ENCODE results near the gene CSPG4. TPM values are rescaled to one million over a fixed set of nuclear protein-coding genes. Genes with fewer than 3 reads are reported as not detected.

Gene CSPG4
- total RNA-seq, 1 donor from 2014 or later: 0.41 TPM

DNA sequence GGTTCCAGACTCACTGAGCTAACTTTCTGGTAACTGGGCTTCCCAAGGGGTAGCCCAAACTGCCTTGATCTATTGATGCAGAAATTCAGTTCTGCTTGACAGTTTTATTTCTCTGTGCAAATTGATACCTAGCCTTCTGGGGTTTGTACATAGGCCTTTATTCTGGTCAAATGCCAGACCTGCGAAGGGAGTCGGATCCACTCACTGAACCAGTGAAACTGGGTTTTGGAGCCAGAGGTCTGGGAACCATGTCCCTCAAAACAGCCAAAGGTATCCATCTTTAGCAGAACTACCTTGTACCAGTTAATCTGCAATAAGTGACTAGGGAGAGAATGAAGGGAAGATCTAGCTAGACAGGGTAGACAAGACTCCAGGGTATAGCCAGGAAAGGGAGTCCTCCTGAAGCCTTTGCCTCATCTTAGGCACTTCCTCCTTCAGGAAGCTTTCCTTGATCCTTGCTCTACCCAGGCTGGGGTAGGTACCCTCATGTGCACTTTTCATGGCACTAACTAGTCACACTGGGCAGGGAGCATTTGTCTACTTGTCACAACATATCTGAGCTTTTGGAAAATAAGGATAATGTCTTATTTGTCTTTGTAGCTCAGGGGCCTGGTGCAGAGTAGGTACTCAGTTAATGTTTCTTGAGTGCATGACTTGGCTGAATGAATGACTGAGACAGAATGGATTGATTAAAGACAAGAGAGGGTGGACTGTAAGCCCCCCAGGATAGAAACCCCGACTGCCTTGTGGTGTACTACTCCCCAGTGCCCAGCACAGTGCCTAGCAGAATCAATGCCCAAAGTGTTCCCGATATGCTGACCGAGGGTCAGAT is 66.3 kb downstream of the CSPG4 start:
- H3K27me3 Mint-ChIP-seq: peaks cover 8% of the 10 kb centered on the region
- peak overlapping the region; percentile 90 for H3K4me3 Mint-ChIP-seq (ENCODE audit: low read depth)
- H3K9me3 Mint-ChIP-seq (ENCODE audit: low read depth): no peaks in the 10 kb centered on the region
- DNase-seq (ENCODE audit: low spot score, unreplicated experiment): no peak
- H3K4me1 Mint-ChIP-seq (ENCODE audit: low read depth): peaks cover 39% of the 10 kb centered on the region
- peak overlapping the region; percentile 87 for H3K27ac Mint-ChIP-seq
- H3K36me3 Mint-ChIP-seq (ENCODE audit: insufficient read depth): peaks cover 11% of the 10 kb centered on the region
- TF ChIP-seq, protein P1, sequence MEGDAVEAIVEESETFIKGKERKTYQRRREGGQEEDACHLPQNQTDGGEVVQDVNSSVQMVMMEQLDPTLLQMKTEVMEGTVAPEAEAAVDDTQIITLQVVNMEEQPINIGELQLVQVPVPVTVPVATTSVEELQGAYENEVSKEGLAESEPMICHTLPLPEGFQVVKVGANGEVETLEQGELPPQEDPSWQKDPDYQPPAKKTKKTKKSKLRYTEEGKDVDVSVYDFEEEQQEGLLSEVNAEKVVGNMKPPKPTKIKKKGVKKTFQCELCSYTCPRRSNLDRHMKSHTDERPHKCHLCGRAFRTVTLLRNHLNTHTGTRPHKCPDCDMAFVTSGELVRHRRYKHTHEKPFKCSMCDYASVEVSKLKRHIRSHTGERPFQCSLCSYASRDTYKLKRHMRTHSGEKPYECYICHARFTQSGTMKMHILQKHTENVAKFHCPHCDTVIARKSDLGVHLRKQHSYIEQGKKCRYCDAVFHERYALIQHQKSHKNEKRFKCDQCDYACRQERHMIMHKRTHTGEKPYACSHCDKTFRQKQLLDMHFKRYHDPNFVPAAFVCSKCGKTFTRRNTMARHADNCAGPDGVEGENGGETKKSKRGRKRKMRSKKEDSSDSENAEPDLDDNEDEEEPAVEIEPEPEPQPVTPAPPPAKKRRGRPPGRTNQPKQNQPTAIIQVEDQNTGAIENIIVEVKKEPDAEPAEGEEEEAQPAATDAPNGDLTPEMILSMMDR (IDR thresholded peaks at IDR 0.05; ENCODE audit: unreplicated experiment): no peak

DNA sequence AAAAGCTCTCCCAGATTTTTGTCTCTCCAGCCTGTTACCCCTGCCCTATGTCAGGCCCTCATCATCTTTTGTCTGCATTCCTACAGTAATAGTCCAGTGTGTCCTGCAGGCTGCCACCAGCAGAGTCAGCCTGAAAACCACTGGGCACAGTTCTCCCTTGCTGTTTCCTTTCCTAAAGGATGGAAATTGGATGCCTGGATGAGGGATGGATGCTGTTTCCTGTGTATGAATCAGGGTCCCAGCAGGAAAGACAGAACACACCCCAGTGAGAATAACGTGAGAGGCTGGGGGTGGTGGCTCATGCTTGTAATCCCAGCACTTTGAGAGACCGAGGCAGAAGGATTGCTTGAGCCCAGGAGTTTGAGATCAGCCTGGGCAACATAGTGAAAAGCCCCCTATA is 68.3 kb downstream of the CSPG4 start:
- H3K4me3 Mint-ChIP-seq (ENCODE audit: low read depth): no peak overlapping the region
- TF ChIP-seq, protein P1 (IDR thresholded peaks at IDR 0.05; ENCODE audit: unreplicated experiment): no peak
- DNase-seq (ENCODE audit: low spot score, unreplicated experiment): no peak
- H3K4me1 Mint-ChIP-seq (ENCODE audit: low read depth): peaks cover 25% of the 10 kb centered on the region
- no peaks in the 10 kb centered on the region for H3K9me3 Mint-ChIP-seq (ENCODE audit: low read depth)
- H3K27me3 Mint-ChIP-seq: peaks cover 8% of the 10 kb centered on the region
- H3K36me3 Mint-ChIP-seq (ENCODE audit: insufficient read depth): no peaks in the 10 kb centered on the region
- no peak overlapping the region for H3K27ac Mint-ChIP-seq

DNA sequence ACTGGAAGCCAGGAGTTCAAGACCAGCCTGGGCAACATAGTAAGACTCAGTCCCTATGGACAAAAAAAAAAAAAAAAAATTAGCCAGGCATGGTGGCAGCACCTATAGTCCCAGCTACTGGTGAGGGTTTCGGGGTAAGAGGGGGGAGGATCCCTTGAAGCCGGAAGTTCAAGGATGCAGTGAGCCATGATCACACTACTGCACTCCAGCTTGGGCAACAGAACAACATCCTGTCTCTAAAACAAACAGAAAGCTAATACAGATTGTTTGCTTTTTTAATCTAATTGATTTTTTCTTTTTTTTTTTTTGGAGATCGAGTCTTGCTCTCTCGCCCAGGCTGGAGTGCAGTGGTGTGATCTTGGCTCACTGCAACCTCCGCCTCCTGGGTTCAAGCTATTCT is 71.0 kb downstream of the CSPG4 start:
- Mint-ChIP-seq H3K27me3 (peaks cover 8% of the 10 kb centered on the region), H3K36me3 (ENCODE audit: insufficient read depth) (no peaks in the 10 kb centered on the region), H3K4me3 (ENCODE audit: low read depth) (no peak overlapping the region), H3K4me1 (ENCODE audit: low read depth) (peaks cover 26% of the 10 kb centered on the region), H3K9me3 (ENCODE audit: low read depth) (no peaks in the 10 kb centered on the region), H3K27ac (no peak overlapping the region)
- TF ChIP-seq, protein P1 (IDR thresholded peaks at IDR 0.05; ENCODE audit: unreplicated experiment): no peak
- no peak for DNase-seq (ENCODE audit: low spot score, unreplicated experiment)

DNA sequence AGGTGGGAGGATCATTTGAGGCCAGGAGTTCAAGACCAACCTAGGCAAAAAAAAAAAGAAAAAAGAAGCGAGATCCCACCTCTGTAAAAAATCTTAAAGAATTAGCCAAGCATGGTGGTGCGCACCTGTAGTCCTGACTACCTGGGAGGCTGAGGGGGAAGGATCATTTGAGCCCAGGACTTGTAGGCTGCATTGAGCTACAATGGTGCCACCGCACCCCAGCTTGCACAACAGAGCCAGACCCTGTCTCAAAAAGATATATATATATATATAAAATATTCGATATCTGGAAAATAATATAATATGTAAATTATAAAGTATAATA is 71.5 kb downstream of the CSPG4 start:
- TF ChIP-seq, protein P1 (IDR thresholded peaks at IDR 0.05; ENCODE audit: unreplicated experiment): no peak
- DNase-seq (ENCODE audit: low spot score, unreplicated experiment): no peak
- H3K27ac Mint-ChIP-seq: peak overlapping the region; percentile 96
- peaks cover 8% of the 10 kb centered on the region for H3K27me3 Mint-ChIP-seq
- peak overlapping the region; percentile 87 for H3K4me3 Mint-ChIP-seq (ENCODE audit: low read depth)
- H3K9me3 Mint-ChIP-seq (ENCODE audit: low read depth): no peaks in the 10 kb centered on the region
- H3K36me3 Mint-ChIP-seq (ENCODE audit: insufficient read depth): no peaks in the 10 kb centered on the region
- peaks cover 23% of the 10 kb centered on the region for H3K4me1 Mint-ChIP-seq (ENCODE audit: low read depth)

DNA sequence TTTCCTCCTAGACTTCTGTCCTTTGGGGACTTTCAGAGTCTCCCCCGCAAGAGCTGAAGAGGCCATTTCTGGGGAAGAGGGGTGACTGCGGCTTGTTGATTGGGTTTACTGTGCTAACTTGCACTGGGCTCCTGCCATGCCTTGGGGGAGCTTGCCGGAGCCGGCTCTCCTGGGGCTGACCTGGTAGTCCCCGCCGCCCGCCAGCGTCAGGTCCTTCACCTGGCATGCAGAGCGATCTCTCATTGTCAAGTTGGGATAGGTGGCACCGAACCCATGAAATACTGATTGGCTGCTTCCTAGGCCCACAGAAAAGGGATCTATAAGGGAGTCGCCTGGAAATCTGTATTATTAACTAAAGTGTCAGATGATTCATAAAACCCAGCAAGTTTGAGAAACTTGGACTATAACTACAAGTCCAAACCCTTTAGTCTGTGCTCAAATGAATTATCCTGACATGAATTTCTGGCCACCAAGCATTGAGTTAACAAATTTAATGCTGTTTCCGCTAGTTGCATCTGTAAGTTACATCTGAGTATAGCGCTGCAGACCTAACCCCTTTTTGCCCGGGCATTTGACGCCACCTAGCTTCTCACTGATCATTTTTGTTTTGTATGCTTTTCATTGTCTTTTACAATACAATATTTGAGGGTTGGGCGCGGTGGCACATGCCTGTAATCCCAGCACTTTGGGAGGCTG is 72.0 kb downstream of the CSPG4 start:
- peak overlapping the region; percentile 87 for H3K4me3 Mint-ChIP-seq (ENCODE audit: low read depth)
- TF ChIP-seq, protein P1 (IDR thresholded peaks at IDR 0.05; ENCODE audit: unreplicated experiment): no peak
- no peak for DNase-seq (ENCODE audit: low spot score, unreplicated experiment)
- no peaks in the 10 kb centered on the region for H3K9me3 Mint-ChIP-seq (ENCODE audit: low read depth)
- H3K36me3 Mint-ChIP-seq (ENCODE audit: insufficient read depth): no peaks in the 10 kb centered on the region
- peak overlapping the region; percentile 96 for H3K27ac Mint-ChIP-seq
- H3K27me3 Mint-ChIP-seq: peaks cover 8% of the 10 kb centered on the region
- peaks cover 23% of the 10 kb centered on the region for H3K4me1 Mint-ChIP-seq (ENCODE audit: low read depth)
